ENCODE results near the gene NCAM1. TPM values are rescaled to one million over a fixed set of nuclear protein-coding genes. Genes with fewer than 3 reads are reported as not detected.

Gene NCAM1
- total RNA-seq, 1 donor from 2014 or later = 4.2 TPM

GRCh38 chr11:113133071-113133470 lies 171.9 kb downstream of the NCAM1 start:
- Histone ChIP-seq H3K4me3 (no peak overlapping the region), H3K36me3 (no peaks in the 10 kb centered on the region), H3K27me3 (no peaks in the 10 kb centered on the region), H3K4me1 (no peaks in the 10 kb centered on the region), H3K9me3 (no peaks in the 10 kb centered on the region), H3K27ac (no peak overlapping the region)
- no peak for TF ChIP-seq CTCF (IDR thresholded peaks at IDR 0.05)
- intact Hi-C loops (cut with DNase I) = no loop called here
- ATAC-seq (no peak), DNase-seq (no peak)

DNA sequence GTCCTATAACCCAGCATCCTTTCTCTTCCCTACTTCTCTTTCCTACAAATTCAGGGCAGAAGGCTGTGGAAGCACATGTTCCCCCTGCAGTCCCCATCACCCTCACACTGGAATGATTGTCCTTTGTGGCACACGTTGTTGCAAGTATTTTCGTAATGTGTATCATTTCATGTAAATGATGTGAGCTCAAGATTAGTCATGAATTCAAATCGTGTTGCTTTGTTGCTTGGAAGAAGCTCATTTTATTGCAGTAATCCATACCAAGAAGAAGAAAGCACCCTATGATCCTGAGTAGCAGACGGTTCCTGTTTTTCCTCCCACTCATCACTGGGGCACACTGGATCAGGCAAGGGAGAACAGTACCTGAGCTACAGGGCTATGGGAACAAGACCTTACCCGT lies 173.4 kb downstream of the NCAM1 start:
- no peak for ATAC-seq
- DNase-seq = no peak
- no peak overlapping the region for H3K27ac ChIP-seq
- no peak for TF ChIP-seq CTCF (IDR thresholded peaks at IDR 0.05)
- no peaks in the 10 kb centered on the region for H3K36me3 ChIP-seq
- H3K4me3 ChIP-seq = no peak overlapping the region
- H3K27me3 ChIP-seq = peaks cover 5% of the 10 kb centered on the region
- H3K9me3 ChIP-seq = no peaks in the 10 kb centered on the region
- no peaks in the 10 kb centered on the region for H3K4me1 ChIP-seq
- intact Hi-C loops (cut with DNase I) = no loop called here

- no peak overlapping the region for H3K27ac ChIP-seq
- intact Hi-C loops (cut with DNase I) = no loop called here
- no peaks in the 10 kb centered on the region for H3K36me3 ChIP-seq
- H3K4me1 ChIP-seq = no peaks in the 10 kb centered on the region
- no peaks in the 10 kb centered on the region for H3K9me3 ChIP-seq
- TF ChIP-seq CTCF (IDR thresholded peaks at IDR 0.05) = no peak
- H3K4me3 ChIP-seq = no peak overlapping the region
- H3K27me3 ChIP-seq = peaks cover 21% of the 10 kb centered on the region
- ATAC-seq (no peak), DNase-seq (no peak)
Measured at GRCh38 chr11:113137713-113138529, 176.7 kb downstream of the NCAM1 start.

DNA sequence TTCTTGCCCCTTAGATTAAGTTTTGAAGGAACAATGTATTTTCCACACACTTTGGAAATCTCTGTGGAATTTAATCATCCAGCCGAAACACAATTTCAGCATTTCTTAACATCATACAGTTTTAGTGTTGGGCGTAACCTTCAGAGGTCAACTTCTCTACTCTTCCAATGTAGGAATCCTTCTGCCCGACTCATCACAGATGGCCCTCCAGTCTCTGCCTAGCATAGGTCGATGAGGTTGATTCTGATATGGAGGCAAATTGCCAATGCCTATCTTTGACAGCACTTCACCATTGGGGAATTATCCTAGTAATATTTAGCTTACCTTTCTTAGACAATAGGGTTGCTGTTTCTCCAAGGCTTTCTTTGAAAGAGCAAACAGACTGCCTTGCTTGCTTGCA lies 177.5 kb downstream of the NCAM1 start:
- DNase-seq = no peak
- TF ChIP-seq CTCF (IDR thresholded peaks at IDR 0.05) = no peak
- Histone ChIP-seq H3K4me1 (no peaks in the 10 kb centered on the region), H3K27me3 (peaks cover 25% of the 10 kb centered on the region), H3K27ac (no peak overlapping the region), H3K36me3 (no peaks in the 10 kb centered on the region), H3K9me3 (no peaks in the 10 kb centered on the region), H3K4me3 (no peak overlapping the region)
- intact Hi-C loops (cut with DNase I) = no loop called here
- ATAC-seq = no peak

- no peak for TF ChIP-seq CTCF (IDR thresholded peaks at IDR 0.05)
- no peaks in the 10 kb centered on the region for H3K9me3 ChIP-seq
- H3K36me3 ChIP-seq = no peaks in the 10 kb centered on the region
- H3K4me1 ChIP-seq = no peaks in the 10 kb centered on the region
- ATAC-seq (no peak), DNase-seq (no peak)
- no peak overlapping the region for H3K27ac ChIP-seq
- H3K27me3 ChIP-seq = peaks cover 25% of the 10 kb centered on the region
- intact Hi-C loops (cut with DNase I) = no loop called here
- H3K4me3 ChIP-seq = no peak overlapping the region
Measured at GRCh38 chr11:113141010-113141409, 179.8 kb downstream of the NCAM1 start.

All from upper lobe of right lung (tissue), 1 donor.